Activated CD4-positive, alpha-beta T cell treated with anti-CD3 and anti-CD28 coated beads, Interleukin-2, amount 10 ng/mL, durations not matched to agents 24 days and 14 days (primary cell): ENCODE results near the gene SASH1. TPM values are rescaled to one million over a fixed set of nuclear protein-coding genes. Genes with fewer than 3 reads are reported as not detected.

Source experiments
- DNase-seq: peaks from one replicate; pipeline ENCODE4 v3.0.0; 2022
- H3K27ac Mint-ChIP-seq: one replicate; pipeline ENCODE4 v1.8.0; 2022; ENCODE audit warnings: mild to moderate bottlenecking, mixed read lengths
- H3K27me3 Mint-ChIP-seq: one replicate; pipeline ENCODE4 v1.8.0; 2022; ENCODE audit warnings: mixed read lengths
- H3K36me3 Mint-ChIP-seq: one replicate; pipeline ENCODE4 v1.8.0; 2022; ENCODE audit warnings: low read depth, mild to moderate bottlenecking, mixed read lengths
- H3K4me1 Mint-ChIP-seq: one replicate; pipeline ENCODE4 v1.8.0; 2021; ENCODE audit warnings: mixed read lengths
- H3K4me3 Mint-ChIP-seq: one replicate; pipeline ENCODE4 v1.8.0; 2022; ENCODE audit warnings: mild to moderate bottlenecking, moderate library complexity, mixed read lengths
- H3K9me3 Mint-ChIP-seq: one replicate; pipeline ENCODE4 v1.8.0; 2021; ENCODE audit warnings: mixed read lengths
- intact Hi-C: fragments of 100-400 bp; cut with micrococcal nuclease; formaldehyde crosslinking; loops from one replicate; pipeline ENCODE4 v1.15.1; 2023
- total RNA-seq: library from RNA; stranded (reverse); gene quantifications from 2 replicates; pipeline ENCODE4 v1.2.3, GENCODE V29; 2022

Gene SASH1
- total RNA-seq, 1 donor from 2014 or later = 0.44 TPM

GRCh38 chr6:148513145-148514071 lies 170.8 kb downstream of the SASH1 start:
- Mint-ChIP-seq H3K27me3 (peaks cover 13% of the 10 kb centered on the region), H3K4me1 (no peaks in the 10 kb centered on the region), H3K36me3 (no peaks in the 10 kb centered on the region), H3K9me3 (no peaks in the 10 kb centered on the region), H3K27ac (no peak overlapping the region), H3K4me3 (no peak overlapping the region)
- no peak for DNase-seq
- intact Hi-C loops = no loop called here

- H3K9me3 Mint-ChIP-seq = no peaks in the 10 kb centered on the region
- no peak for DNase-seq
- intact Hi-C loops = no loop called here
- no peaks in the 10 kb centered on the region for H3K36me3 Mint-ChIP-seq
- H3K4me1 Mint-ChIP-seq = no peaks in the 10 kb centered on the region
- no peak overlapping the region for H3K27ac Mint-ChIP-seq
- H3K27me3 Mint-ChIP-seq = peaks cover 7% of the 10 kb centered on the region
- H3K4me3 Mint-ChIP-seq = no peak overlapping the region
Observed at GRCh38 chr6:148514091-148514845, 171.6 kb downstream of the SASH1 start.

- no peak for DNase-seq
Observed at GRCh38 chr6:148516217-148516616, 173.6 kb downstream of the SASH1 start.

GRCh38 chr6:148516617-148517016 lies 174.0 kb downstream of the SASH1 start:
- H3K27me3 Mint-ChIP-seq = peaks cover 5% of the 10 kb centered on the region
- no peaks in the 10 kb centered on the region for H3K4me1 Mint-ChIP-seq
- H3K27ac Mint-ChIP-seq = no peak overlapping the region
- intact Hi-C loops = no loop called here
- no peak for DNase-seq
- no peaks in the 10 kb centered on the region for H3K9me3 Mint-ChIP-seq
- H3K4me3 Mint-ChIP-seq = no peak overlapping the region
- no peaks in the 10 kb centered on the region for H3K36me3 Mint-ChIP-seq

More at GRCh38 chr6:148516217-148516616, 173.6 kb downstream of the SASH1 start:
- peaks cover 5% of the 10 kb centered on the region for H3K27me3 Mint-ChIP-seq
- intact Hi-C loops = no loop called here
- no peaks in the 10 kb centered on the region for H3K36me3 Mint-ChIP-seq
- H3K27ac Mint-ChIP-seq = no peak overlapping the region
- H3K4me3 Mint-ChIP-seq = no peak overlapping the region
- no peaks in the 10 kb centered on the region for H3K9me3 Mint-ChIP-seq
- no peaks in the 10 kb centered on the region for H3K4me1 Mint-ChIP-seq

GRCh38 chr6:148517470-148517869 lies 174.8 kb downstream of the SASH1 start:
- intact Hi-C loops = no loop called here
- Mint-ChIP-seq H3K27me3 (peaks cover 5% of the 10 kb centered on the region), H3K36me3 (no peaks in the 10 kb centered on the region), H3K9me3 (no peaks in the 10 kb centered on the region), H3K4me3 (no peak overlapping the region), H3K27ac (no peak overlapping the region), H3K4me1 (no peaks in the 10 kb centered on the region)
- no peak for DNase-seq

GRCh38 chr6:148518511-148519156 lies 176.0 kb downstream of the SASH1 start:
- DNase-seq = no peak
- H3K27ac Mint-ChIP-seq = no peak overlapping the region
- H3K27me3 Mint-ChIP-seq = peaks cover 2% of the 10 kb centered on the region
- no peaks in the 10 kb centered on the region for H3K36me3 Mint-ChIP-seq
- no peak overlapping the region for H3K4me3 Mint-ChIP-seq
- H3K4me1 Mint-ChIP-seq = no peaks in the 10 kb centered on the region
- no peaks in the 10 kb centered on the region for H3K9me3 Mint-ChIP-seq
- intact Hi-C loops = no loop called here

GRCh38 chr6:148520109-148520841 lies 177.6 kb downstream of the SASH1 start:
- H3K27me3 Mint-ChIP-seq = peaks cover under 1% of the 10 kb centered on the region
- peaks cover 2% of the 10 kb centered on the region for H3K4me1 Mint-ChIP-seq
- H3K9me3 Mint-ChIP-seq = no peaks in the 10 kb centered on the region
- intact Hi-C loops = no loop called here
- DNase-seq = no peak
- H3K4me3 Mint-ChIP-seq = no peak overlapping the region
- no peak overlapping the region for H3K27ac Mint-ChIP-seq
- no peaks in the 10 kb centered on the region for H3K36me3 Mint-ChIP-seq

GRCh38 chr6:148521158-148521557 lies 178.5 kb downstream of the SASH1 start:
- Mint-ChIP-seq H3K27ac (no peak overlapping the region), H3K4me1 (peaks cover 2% of the 10 kb centered on the region), H3K36me3 (no peaks in the 10 kb centered on the region), H3K9me3 (no peaks in the 10 kb centered on the region), H3K27me3 (no peaks in the 10 kb centered on the region), H3K4me3 (no peak overlapping the region)
- no peak for DNase-seq
- intact Hi-C loops = no loop called here

- no peaks in the 10 kb centered on the region for H3K9me3 Mint-ChIP-seq
- H3K4me3 Mint-ChIP-seq = no peak overlapping the region
Observed at GRCh38 chr6:148521586-148521985, 178.9 kb downstream of the SASH1 start.

GRCh38 chr6:148523048-148523447 lies 180.4 kb downstream of the SASH1 start:
- no peak for DNase-seq
- no peak overlapping the region for H3K27ac Mint-ChIP-seq
- intact Hi-C loops = no loop called here
- no peak overlapping the region for H3K4me3 Mint-ChIP-seq
- no peaks in the 10 kb centered on the region for H3K36me3 Mint-ChIP-seq
- no peaks in the 10 kb centered on the region for H3K9me3 Mint-ChIP-seq
- no peaks in the 10 kb centered on the region for H3K27me3 Mint-ChIP-seq
- H3K4me1 Mint-ChIP-seq = peaks cover 2% of the 10 kb centered on the region

More at GRCh38 chr6:148521586-148521985, 178.9 kb downstream of the SASH1 start:
- Mint-ChIP-seq H3K4me1 (peaks cover 2% of the 10 kb centered on the region), H3K36me3 (no peaks in the 10 kb centered on the region), H3K27me3 (no peaks in the 10 kb centered on the region), H3K27ac (no peak overlapping the region)
- intact Hi-C loops = no loop called here
- no peak for DNase-seq

- intact Hi-C loops = no loop called here
- DNase-seq = no peak
- H3K27ac Mint-ChIP-seq = no peak overlapping the region
- no peaks in the 10 kb centered on the region for H3K36me3 Mint-ChIP-seq
- no peaks in the 10 kb centered on the region for H3K27me3 Mint-ChIP-seq
- H3K9me3 Mint-ChIP-seq = no peaks in the 10 kb centered on the region
- no peak overlapping the region for H3K4me3 Mint-ChIP-seq
- H3K4me1 Mint-ChIP-seq = peaks cover 2% of the 10 kb centered on the region
Observed at GRCh38 chr6:148523551-148523950, 180.9 kb downstream of the SASH1 start.

GRCh38 chr6:148524471-148524882 lies 181.8 kb downstream of the SASH1 start:
- H3K27ac Mint-ChIP-seq = no peak overlapping the region
- H3K27me3 Mint-ChIP-seq = no peaks in the 10 kb centered on the region
- H3K4me3 Mint-ChIP-seq = no peak overlapping the region
- no peaks in the 10 kb centered on the region for H3K36me3 Mint-ChIP-seq
- intact Hi-C loops = no loop called here
- DNase-seq = no peak
- no peaks in the 10 kb centered on the region for H3K9me3 Mint-ChIP-seq
- peaks cover 2% of the 10 kb centered on the region for H3K4me1 Mint-ChIP-seq

- H3K4me3 Mint-ChIP-seq = no peak overlapping the region
- H3K9me3 Mint-ChIP-seq = no peaks in the 10 kb centered on the region
- no peak for DNase-seq
- intact Hi-C loops = no loop called here
- no peaks in the 10 kb centered on the region for H3K27me3 Mint-ChIP-seq
- H3K27ac Mint-ChIP-seq = no peak overlapping the region
- peaks cover 2% of the 10 kb centered on the region for H3K4me1 Mint-ChIP-seq
- H3K36me3 Mint-ChIP-seq = no peaks in the 10 kb centered on the region
Observed at GRCh38 chr6:148524976-148525375, 182.3 kb downstream of the SASH1 start.
